Measurements from ENCODE around the gene M1AP.

Gene M1AP

GRCh38 chr2:74618410-74619083, 29.6 kb downstream of the M1AP start:
- H3K4me3 Mint-ChIP-seq: no peak overlapping the region
- no peak overlapping the region for H3K27ac Mint-ChIP-seq
- no peaks in the 10 kb centered on the region for H3K9me3 Mint-ChIP-seq
- DNase-seq: no peak
- peaks cover 39% of the 10 kb centered on the region for H3K27me3 Mint-ChIP-seq (ENCODE audit: low read depth, poor library complexity)
- TF ChIP-seq CTCF (IDR thresholded peaks at IDR 0.05): no peak
- H3K36me3 Mint-ChIP-seq (ENCODE audit: low read depth): no peaks in the 10 kb centered on the region
- H3K4me1 Mint-ChIP-seq: no peaks in the 10 kb centered on the region

GRCh38 chr2:74617122-74617521, 31.0 kb downstream of the M1AP start:
- H3K4me3 Mint-ChIP-seq: no peak overlapping the region
- no peaks in the 10 kb centered on the region for H3K4me1 Mint-ChIP-seq

GRCh38 chr2:74606927-74607326, 41.2 kb downstream of the M1AP start:
- Mint-ChIP-seq H3K9me3 (peaks cover 6% of the 10 kb centered on the region), H3K4me1 (no peaks in the 10 kb centered on the region), H3K27ac (no peak overlapping the region), H3K27me3 (ENCODE audit: low read depth, poor library complexity) (peaks cover 58% of the 10 kb centered on the region), H3K36me3 (ENCODE audit: low read depth) (no peaks in the 10 kb centered on the region), H3K4me3 (no peak overlapping the region)
- TF ChIP-seq CTCF (IDR thresholded peaks at IDR 0.05): no peak
- no peak for DNase-seq

More at GRCh38 chr2:74617122-74617521, 31.0 kb downstream of the M1AP start:
- no peak for TF ChIP-seq CTCF (IDR thresholded peaks at IDR 0.05)
- Mint-ChIP-seq H3K27ac (no peak overlapping the region), H3K27me3 (ENCODE audit: low read depth, poor library complexity) (peaks cover 35% of the 10 kb centered on the region), H3K9me3 (no peaks in the 10 kb centered on the region), H3K36me3 (ENCODE audit: low read depth) (no peaks in the 10 kb centered on the region)
- no peak for DNase-seq

GRCh38 chr2:74603282-74604000, 44.7 kb downstream of the M1AP start:
- Mint-ChIP-seq H3K4me3 (no peak overlapping the region), H3K9me3 (no peaks in the 10 kb centered on the region), H3K4me1 (no peaks in the 10 kb centered on the region), H3K36me3 (ENCODE audit: low read depth) (no peaks in the 10 kb centered on the region), H3K27ac (no peak overlapping the region), H3K27me3 (ENCODE audit: low read depth, poor library complexity) (peaks cover 61% of the 10 kb centered on the region)
- no peak for DNase-seq
- TF ChIP-seq CTCF (IDR thresholded peaks at IDR 0.05): no peak

- H3K9me3 Mint-ChIP-seq: no peaks in the 10 kb centered on the region
- no peaks in the 10 kb centered on the region for H3K4me1 Mint-ChIP-seq
- H3K27ac Mint-ChIP-seq: no peak overlapping the region
- H3K27me3 Mint-ChIP-seq (ENCODE audit: low read depth, poor library complexity): peaks cover 57% of the 10 kb centered on the region
- H3K4me3 Mint-ChIP-seq: no peak overlapping the region
- TF ChIP-seq CTCF (IDR thresholded peaks at IDR 0.05): no peak
- no peaks in the 10 kb centered on the region for H3K36me3 Mint-ChIP-seq (ENCODE audit: low read depth)
- no peak for DNase-seq
Observed at GRCh38 chr2:74602586-74603281, 45.4 kb downstream of the M1AP start.
